DMS53 treated with DMSO at 0.1 percent for 48 hours (cell line): ENCODE results near the gene ISCU.
"Not testable (repeated sequence)": the region's sequence is repeated elsewhere in the genome, so short reads cannot be mapped to it uniquely, and the experiment has no call there.

ENCODE experiments used
- DNase-seq: peaks from one replicate; lab custom pipeline; 2025; ENCODE audit not compliant: unreplicated experiment; lab: John Stamatoyannopoulos, UW

Gene ISCU

GRCh38 chr12:108586306-108586705 lies 23.9 kb downstream of the ISCU start:
- no peak for DNase-seq

- no peak for DNase-seq
Observed at GRCh38 chr12:108587826-108588225, 25.4 kb downstream of the ISCU start.

- no peak for DNase-seq
Observed at GRCh38 chr12:108589028-108589839, 26.8 kb downstream of the ISCU start.

- no peak for DNase-seq
Observed at GRCh38 chr12:108589840-108590229, 27.4 kb downstream of the ISCU start.

- not testable (repeated sequence) for DNase-seq
Observed at GRCh38 chr12:108590463-108590862, 28.1 kb downstream of the ISCU start.

- DNase-seq = no peak
Observed at GRCh38 chr12:108591267-108591980, 29.0 kb downstream of the ISCU start.

- DNase-seq = no peak
Observed at GRCh38 chr12:108592033-108592909, 29.9 kb downstream of the ISCU start.

- no peak for DNase-seq
Observed at GRCh38 chr12:108594323-108594903, 32.0 kb downstream of the ISCU start.

- DNase-seq = no peak
Observed at GRCh38 chr12:108594960-108595710, 32.7 kb downstream of the ISCU start.

- DNase-seq = no peak
Observed at GRCh38 chr12:108595711-108596647, 33.6 kb downstream of the ISCU start.

- DNase-seq = no peak
Observed at GRCh38 chr12:108596854-108597558, 34.6 kb downstream of the ISCU start.

GRCh38 chr12:108597559-108598471 lies 35.4 kb downstream of the ISCU start, which contains the start of gene TMEM119:
TMEM119 (minus strand) TSS chr12:108598084; CDS start chr12:108592383, 5,701 bp downstream.
- no peak for DNase-seq

- no peak for DNase-seq
Observed at GRCh38 chr12:108598553-108599250, 36.3 kb downstream of the ISCU start.

- DNase-seq = no peak
Observed at GRCh38 chr12:108599541-108599940, 37.1 kb downstream of the ISCU start.

- DNase-seq = no peak
Observed at GRCh38 chr12:108599948-108600701, 37.7 kb downstream of the ISCU start.

GRCh38 chr12:108600702-108601007 lies 38.3 kb downstream of the ISCU start:
- no peak for DNase-seq
